ENCODE data around the gene BTAF1. TPM values are rescaled to one million over a fixed set of nuclear protein-coding genes. Genes with fewer than 3 reads are reported as not detected.

Gene BTAF1
- total RNA-seq, 6 experiments from 2014 or later: 18.1 to 20.8 (median 20.4) TPM

- Mint-ChIP-seq H3K36me3 (ENCODE audit: low read depth) (peaks cover 60% of the 10 kb centered on the region), H3K4me3 (no peak overlapping the region), H3K27me3 (ENCODE audit: insufficient read depth) (no peaks in the 10 kb centered on the region), H3K9me3 (no peaks in the 10 kb centered on the region), H3K4me1 (ENCODE audit: low read depth) (peaks cover 24% of the 10 kb centered on the region), H3K27ac (no peak overlapping the region)
- no peak for DNase-seq
- TF ChIP-seq CTCF (IDR thresholded peaks at IDR 0.05): no peak
These were observed 56.7 kb downstream of the BTAF1 start for GRCh38 chr10:91980319-91980718.

GRCh38 chr10:91983416-91983815 is 59.8 kb downstream of the BTAF1 start:
- Mint-ChIP-seq H3K36me3 (ENCODE audit: low read depth) (peaks cover 51% of the 10 kb centered on the region), H3K9me3 (no peaks in the 10 kb centered on the region), H3K27ac (no peak overlapping the region), H3K4me3 (no peak overlapping the region), H3K27me3 (ENCODE audit: insufficient read depth) (no peaks in the 10 kb centered on the region), H3K4me1 (ENCODE audit: low read depth) (0 out of 2 replicates have a peak, but pooled peaks cover 8% of the 10 kb centered on the region)
- no peak for TF ChIP-seq CTCF (IDR thresholded peaks at IDR 0.05)
- DNase-seq: no peak

- H3K4me1 Mint-ChIP-seq (ENCODE audit: low read depth): 0 out of 2 replicates have a peak, but pooled peaks cover 8% of the 10 kb centered on the region
- H3K9me3 Mint-ChIP-seq: no peaks in the 10 kb centered on the region
- no peaks in the 10 kb centered on the region for H3K27me3 Mint-ChIP-seq (ENCODE audit: insufficient read depth)
- no peak overlapping the region; the same call in 1 of the 2 replicates for H3K27ac Mint-ChIP-seq
- H3K36me3 Mint-ChIP-seq (ENCODE audit: low read depth): peaks cover 41% of the 10 kb centered on the region
- no peak for TF ChIP-seq CTCF (IDR thresholded peaks at IDR 0.05)
- H3K4me3 Mint-ChIP-seq: no peak overlapping the region
- no peak for DNase-seq
These were observed 63.9 kb downstream of the BTAF1 start for GRCh38 chr10:91987397-91988037.

- H3K4me1 Mint-ChIP-seq (ENCODE audit: low read depth): no peaks in the 10 kb centered on the region
- no peak for TF ChIP-seq CTCF (IDR thresholded peaks at IDR 0.05)
- H3K4me3 Mint-ChIP-seq: no peak overlapping the region
- no peaks in the 10 kb centered on the region for H3K27me3 Mint-ChIP-seq (ENCODE audit: insufficient read depth)
- no peak overlapping the region for H3K27ac Mint-ChIP-seq
- no peaks in the 10 kb centered on the region for H3K9me3 Mint-ChIP-seq
- DNase-seq: no peak
- H3K36me3 Mint-ChIP-seq (ENCODE audit: low read depth): peaks cover 20% of the 10 kb centered on the region
These were observed 68.5 kb downstream of the BTAF1 start for GRCh38 chr10:91992031-91992430.

GRCh38 chr10:91996266-91996665 is 72.7 kb downstream of the BTAF1 start:
- H3K4me3 Mint-ChIP-seq: no peak overlapping the region
- no peak for DNase-seq
- H3K27me3 Mint-ChIP-seq (ENCODE audit: insufficient read depth): no peaks in the 10 kb centered on the region
- H3K27ac Mint-ChIP-seq: no peak overlapping the region
- H3K4me1 Mint-ChIP-seq (ENCODE audit: low read depth): no peaks in the 10 kb centered on the region
- TF ChIP-seq CTCF (IDR thresholded peaks at IDR 0.05): no peak
- H3K9me3 Mint-ChIP-seq: no peaks in the 10 kb centered on the region; the same call in 1 of the 2 replicates
- H3K36me3 Mint-ChIP-seq (ENCODE audit: low read depth): peaks cover 45% of the 10 kb centered on the region
